ENCODE data around the gene KRTAP5-2.

DNA sequence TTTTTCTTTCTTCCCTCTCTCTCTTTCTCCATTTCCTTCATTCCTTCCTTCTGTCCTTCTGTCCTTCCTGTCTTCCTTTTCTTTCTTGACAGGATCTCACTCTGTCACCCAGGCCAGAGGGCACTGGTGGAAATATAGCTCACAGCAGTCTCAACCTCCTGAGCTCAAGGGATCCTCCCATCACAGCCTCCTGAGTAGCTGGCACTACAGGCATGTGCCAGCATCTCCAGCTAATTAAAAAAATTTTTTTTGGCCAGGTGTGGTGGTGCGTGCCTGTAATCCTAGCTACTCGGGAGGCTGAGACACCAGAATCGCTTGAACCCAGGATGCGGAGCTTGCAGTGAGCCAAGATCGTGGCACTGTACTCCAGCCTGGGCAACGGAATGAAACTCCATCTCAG lies 21.3 kb downstream of the KRTAP5-2 start:
- TF ChIP-seq, protein P1, sequence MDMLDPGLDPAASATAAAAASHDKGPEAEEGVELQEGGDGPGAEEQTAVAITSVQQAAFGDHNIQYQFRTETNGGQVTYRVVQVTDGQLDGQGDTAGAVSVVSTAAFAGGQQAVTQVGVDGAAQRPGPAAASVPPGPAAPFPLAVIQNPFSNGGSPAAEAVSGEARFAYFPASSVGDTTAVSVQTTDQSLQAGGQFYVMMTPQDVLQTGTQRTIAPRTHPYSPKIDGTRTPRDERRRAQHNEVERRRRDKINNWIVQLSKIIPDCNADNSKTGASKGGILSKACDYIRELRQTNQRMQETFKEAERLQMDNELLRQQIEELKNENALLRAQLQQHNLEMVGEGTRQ (IDR thresholded peaks at IDR 0.05; ENCODE audit: low read depth, low read length) = no peak
- TF ChIP-seq BHLHE40 (IDR thresholded peaks at IDR 0.05; ENCODE audit: low read depth, low read length) = no peak
- TF ChIP-seq, protein P2, sequence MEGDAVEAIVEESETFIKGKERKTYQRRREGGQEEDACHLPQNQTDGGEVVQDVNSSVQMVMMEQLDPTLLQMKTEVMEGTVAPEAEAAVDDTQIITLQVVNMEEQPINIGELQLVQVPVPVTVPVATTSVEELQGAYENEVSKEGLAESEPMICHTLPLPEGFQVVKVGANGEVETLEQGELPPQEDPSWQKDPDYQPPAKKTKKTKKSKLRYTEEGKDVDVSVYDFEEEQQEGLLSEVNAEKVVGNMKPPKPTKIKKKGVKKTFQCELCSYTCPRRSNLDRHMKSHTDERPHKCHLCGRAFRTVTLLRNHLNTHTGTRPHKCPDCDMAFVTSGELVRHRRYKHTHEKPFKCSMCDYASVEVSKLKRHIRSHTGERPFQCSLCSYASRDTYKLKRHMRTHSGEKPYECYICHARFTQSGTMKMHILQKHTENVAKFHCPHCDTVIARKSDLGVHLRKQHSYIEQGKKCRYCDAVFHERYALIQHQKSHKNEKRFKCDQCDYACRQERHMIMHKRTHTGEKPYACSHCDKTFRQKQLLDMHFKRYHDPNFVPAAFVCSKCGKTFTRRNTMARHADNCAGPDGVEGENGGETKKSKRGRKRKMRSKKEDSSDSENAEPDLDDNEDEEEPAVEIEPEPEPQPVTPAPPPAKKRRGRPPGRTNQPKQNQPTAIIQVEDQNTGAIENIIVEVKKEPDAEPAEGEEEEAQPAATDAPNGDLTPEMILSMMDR (conservative IDR thresholded peaks at IDR 0.05; ENCODE audit: low read depth, low read length) = no peak
- no peak for TF ChIP-seq RCOR1 (IDR thresholded peaks at IDR 0.05; ENCODE audit: insufficient replicate concordance, low read length)
